Keratinocyte (primary cell): Measurements from ENCODE around the gene UBE2N.

Experiments used
- CTCF ChIP-seq, 3 experiments: IDR thresholded peaks in 1 of 3; conservative IDR thresholded peaks in 1 of 3; optimal IDR thresholded peaks in 1 of 3; 2 replicates in 2 of 3; 3 replicates in 1 of 3; pipeline versions ENCODE3 to v1.5.1; 2011; ENCODE audit warnings: low read length in 3 of 3, mild to moderate bottlenecking in 3 of 3, moderate library complexity in 2 of 3, control low read depth in 1 of 3, inconsistent platforms in 1 of 3; ENCODE audit not compliant: insufficient read depth in 2 of 3; ENCODE audit errors: extremely low read depth in 1 of 3
- EZH2 ChIP-seq: IDR thresholded peaks from one replicate; pipeline ENCODE4 v1.6.1; 2012; ENCODE audit warnings: inconsistent platforms, mild to moderate bottlenecking, low read length, moderate library complexity

GRCh38 chr12:93456077-93456476, 14.3 kb upstream of the UBE2N start:
- TF ChIP-seq CTCF (optimal IDR thresholded peaks at IDR 0.05 in 1 of 3, IDR thresholded peaks at IDR 0.05 in 1 of 3, conservative IDR thresholded peaks at IDR 0.05 in 1 of 3; ENCODE audit: extremely low read depth in 1 of 3, insufficient read depth in 2 of 3, low read length in 3 of 3) (no peak), EZH2 (no peak)
